OCI-LY3 (cell line): ENCODE results near the gene PRR23E.
A peak's percentile ranks its signal among the peaks of the same experiment; 100 is the strongest.

ENCODE experiments used
- H2AFZ ChIP-seq: fragments of 200-600, 300-600 bp; shearing (Covaris generic); 2 replicates; pipeline ENCODE4 v1.6.0; 2014; ENCODE audit warnings: antibody characterized with exemption, low read depth, low read length
- H3K27ac ChIP-seq: fragments of 200-600, 300-600 bp; sonication (generic); 2 replicates; pipeline ENCODE4 v1.5.1; 2014; ENCODE audit warnings: mild to moderate bottlenecking, low read length, moderate library complexity, mixed read lengths
- H3K27me3 ChIP-seq: fragments of 200-600, 300-600 bp; sonication (generic); 2 replicates; pipeline ENCODE4 v1.6.1; 2014; ENCODE audit warnings: low read depth, low read length, mixed read lengths
- H3K36me3 ChIP-seq: fragments of 200-600, 300-600 bp; sonication (generic); replicated peaks from 2 replicates; pipeline ENCODE3; 2014; ENCODE audit warnings: low read depth, low read length, mixed read lengths
- H3K4me1 ChIP-seq: fragments of 300-600, 200-600 bp; sonication (generic); 2 replicates; pipeline ENCODE4 v1.6.1; 2014; ENCODE audit warnings: low read length, mixed read lengths
- H3K4me2 ChIP-seq: fragments of 200-600, 300-600 bp; sonication (generic); 2 replicates; pipeline ENCODE4 v1.6.1; 2014; ENCODE audit warnings: low read length, mixed read lengths
- H3K4me3 ChIP-seq: fragments of 300-600, 200-600 bp; sonication (generic); 2 replicates; pipeline ENCODE4 v1.5.1; 2014; ENCODE audit warnings: antibody characterized with exemption, mild to moderate bottlenecking, low read length, moderate library complexity
- H3K79me2 ChIP-seq: fragments of 300-600, 200-600 bp; shearing (Covaris generic); 2 replicates; pipeline ENCODE4 v1.6.1; 2014; ENCODE audit warnings: mild to moderate bottlenecking, low read length, mixed read lengths
- H3K9ac ChIP-seq: fragments of 300-600, 200-600 bp; shearing (Covaris generic); 2 replicates; pipeline ENCODE4 v1.6.0; 2014; ENCODE audit warnings: mild to moderate bottlenecking, low read length, moderate library complexity
- H3K9me3 ChIP-seq: fragments of 200-600, 300-600 bp; shearing (Covaris generic); 2 replicates; pipeline ENCODE4 v1.6.1; 2014; ENCODE audit warnings: low read length, mixed read lengths; ENCODE audit not compliant: insufficient read depth
- H4K20me1 ChIP-seq: fragments of 200-600, 300-600 bp; sonication (generic); 2 replicates; pipeline ENCODE4 v1.6.1; 2016; ENCODE audit warnings: low read length, mixed read lengths; ENCODE audit not compliant: insufficient read depth
- EZH2phosphoT487 ChIP-seq: fragments of 200-600 bp; shearing (Covaris generic); IDR thresholded peaks from 2 replicates; pipeline ENCODE4 v1.6.1; 2018; ENCODE audit warnings: antibody characterized with exemption, mixed run types, low read depth
- TF ChIP-seq, protein P1 (sequence below): fragments of 200-600, 300-600 bp; sonication (generic); IDR thresholded peaks from 2 replicates; pipeline ENCODE4 v1.5.1; 2014; ENCODE audit warnings: antibody characterized with exemption, low read length, low read depth

Gene PRR23E

GRCh38 chr3:127221446-127222035, 28.6 kb downstream of the PRR23E start:
- H3K4me1 ChIP-seq, result peaks cover 67% of the 10 kb centered on the region
- no peaks in the 10 kb centered on the region for H3K36me3 ChIP-seq
- H3K9me3 ChIP-seq, result no peaks in the 10 kb centered on the region; the same call in 1 of the 2 replicates
- H4K20me1 ChIP-seq, result no peaks in the 10 kb centered on the region
- H3K4me3 ChIP-seq, result no peak overlapping the region
- peak overlapping the region; percentile 39; the same call in 1 of the 2 replicates for H3K9ac ChIP-seq
- peak overlapping the region; percentile 69; the same call in 1 of the 2 replicates for H3K27ac ChIP-seq
- TF ChIP-seq, protein P1, sequence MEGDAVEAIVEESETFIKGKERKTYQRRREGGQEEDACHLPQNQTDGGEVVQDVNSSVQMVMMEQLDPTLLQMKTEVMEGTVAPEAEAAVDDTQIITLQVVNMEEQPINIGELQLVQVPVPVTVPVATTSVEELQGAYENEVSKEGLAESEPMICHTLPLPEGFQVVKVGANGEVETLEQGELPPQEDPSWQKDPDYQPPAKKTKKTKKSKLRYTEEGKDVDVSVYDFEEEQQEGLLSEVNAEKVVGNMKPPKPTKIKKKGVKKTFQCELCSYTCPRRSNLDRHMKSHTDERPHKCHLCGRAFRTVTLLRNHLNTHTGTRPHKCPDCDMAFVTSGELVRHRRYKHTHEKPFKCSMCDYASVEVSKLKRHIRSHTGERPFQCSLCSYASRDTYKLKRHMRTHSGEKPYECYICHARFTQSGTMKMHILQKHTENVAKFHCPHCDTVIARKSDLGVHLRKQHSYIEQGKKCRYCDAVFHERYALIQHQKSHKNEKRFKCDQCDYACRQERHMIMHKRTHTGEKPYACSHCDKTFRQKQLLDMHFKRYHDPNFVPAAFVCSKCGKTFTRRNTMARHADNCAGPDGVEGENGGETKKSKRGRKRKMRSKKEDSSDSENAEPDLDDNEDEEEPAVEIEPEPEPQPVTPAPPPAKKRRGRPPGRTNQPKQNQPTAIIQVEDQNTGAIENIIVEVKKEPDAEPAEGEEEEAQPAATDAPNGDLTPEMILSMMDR, result no peak
- TF ChIP-seq EZH2phosphoT487, result no peak
- no peaks in the 10 kb centered on the region for H3K79me2 ChIP-seq
- 0 out of 2 replicates have a peak, but pooled peaks cover 2% of the 10 kb centered on the region for H3K27me3 ChIP-seq
- no peak overlapping the region for H2AFZ ChIP-seq
- H3K4me2 ChIP-seq, result peak overlapping the region; percentile 94

DNA sequence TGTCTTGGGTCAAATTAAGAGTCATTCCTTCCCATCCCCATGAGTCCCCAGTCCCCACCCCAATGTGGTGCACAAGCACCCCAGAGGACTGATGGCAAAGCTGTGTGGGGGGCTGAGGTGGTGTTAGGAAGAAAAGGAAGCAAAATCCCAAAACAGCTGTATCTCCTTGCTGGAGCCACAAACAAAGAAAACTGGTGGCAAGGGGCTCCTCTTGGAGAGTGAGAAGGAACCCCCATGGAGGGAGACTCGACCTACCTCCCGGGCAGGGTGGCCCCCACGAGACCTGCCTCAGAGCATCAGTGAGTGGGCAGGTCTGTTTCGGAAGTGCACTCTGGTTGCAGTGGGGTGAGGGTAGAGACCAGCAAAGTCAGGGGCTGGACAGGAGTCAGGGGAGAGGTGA, 29.2 kb downstream of the PRR23E start:
- no peak overlapping the region for H3K27ac ChIP-seq
- no peak overlapping the region for H3K4me3 ChIP-seq
- H3K4me1 ChIP-seq, result peaks cover 60% of the 10 kb centered on the region
- no peak overlapping the region for H3K4me2 ChIP-seq
- TF ChIP-seq, protein P1, result no peak
- TF ChIP-seq EZH2phosphoT487, result no peak
- no peaks in the 10 kb centered on the region; the same call in 1 of the 2 replicates for H3K9me3 ChIP-seq
- H4K20me1 ChIP-seq, result no peaks in the 10 kb centered on the region
- H2AFZ ChIP-seq, result no peak overlapping the region
- no peaks in the 10 kb centered on the region for H3K79me2 ChIP-seq
- no peak overlapping the region for H3K9ac ChIP-seq
- H3K36me3 ChIP-seq, result no peaks in the 10 kb centered on the region
- H3K27me3 ChIP-seq, result 0 out of 2 replicates have a peak, but pooled peaks cover 2% of the 10 kb centered on the region

DNA sequence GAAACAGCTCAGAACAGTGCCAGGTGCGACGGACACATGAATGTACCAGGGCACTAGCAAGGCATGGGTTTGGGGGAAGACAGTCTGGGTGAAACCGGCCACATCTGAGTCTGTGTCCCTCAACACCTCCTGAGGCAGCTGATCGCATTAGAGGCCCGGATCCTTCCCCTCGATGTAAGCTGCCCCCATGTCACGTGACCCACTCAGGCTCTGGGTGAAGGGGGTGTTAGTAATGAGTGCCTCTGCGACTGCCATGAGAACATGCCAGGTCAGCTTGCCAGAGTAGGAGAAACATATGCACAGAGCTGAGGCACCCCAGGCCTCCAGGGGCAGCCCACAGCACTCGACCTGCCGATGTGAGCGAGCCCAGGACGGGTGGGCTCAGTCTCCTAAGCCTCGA, 29.7 kb downstream of the PRR23E start:
- Histone ChIP-seq H2AFZ (no peak overlapping the region), H3K27me3 (0 out of 2 replicates have a peak, but pooled peaks cover 2% of the 10 kb centered on the region), H3K4me1 (peaks cover 55% of the 10 kb centered on the region), H3K9me3 (no peaks in the 10 kb centered on the region; the same call in 1 of the 2 replicates), H3K27ac (no peak overlapping the region), H3K36me3 (no peaks in the 10 kb centered on the region), H3K4me3 (no peak overlapping the region), H4K20me1 (no peaks in the 10 kb centered on the region), H3K4me2 (no peak overlapping the region), H3K79me2 (no peaks in the 10 kb centered on the region), H3K9ac (no peak overlapping the region)
- TF ChIP-seq, protein P1, result no peak
- no peak for TF ChIP-seq EZH2phosphoT487

DNA sequence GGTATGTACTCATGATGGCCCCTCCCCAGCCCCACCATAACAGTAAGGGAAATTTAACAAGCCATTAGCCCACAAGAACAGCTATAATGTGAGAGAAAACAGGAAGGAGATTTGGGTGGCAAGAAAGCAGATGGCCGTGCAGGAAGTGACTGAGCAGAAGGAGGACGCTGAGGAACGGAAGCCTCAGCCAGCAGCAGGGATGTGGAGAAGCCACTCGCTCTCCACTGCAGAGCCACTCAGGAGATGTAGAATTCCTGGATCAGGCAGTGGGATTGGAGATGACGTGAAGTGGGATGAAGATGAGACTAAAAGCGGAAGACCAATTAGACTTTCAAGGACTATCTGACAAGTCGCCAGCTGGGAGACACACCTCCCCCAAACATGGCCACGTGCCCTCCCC, 31.2 kb downstream of the PRR23E start:
- Histone ChIP-seq H3K4me3 (no peak overlapping the region), H3K36me3 (no peaks in the 10 kb centered on the region), H3K4me1 (peaks cover 41% of the 10 kb centered on the region), H3K9me3 (no peaks in the 10 kb centered on the region; the same call in 1 of the 2 replicates), H3K79me2 (no peaks in the 10 kb centered on the region), H3K27ac (no peak overlapping the region), H3K27me3 (0 out of 2 replicates have a peak, but pooled peaks cover 2% of the 10 kb centered on the region), H3K9ac (no peak overlapping the region), H4K20me1 (no peaks in the 10 kb centered on the region), H2AFZ (peak overlapping the region; percentile 92), H3K4me2 (peak overlapping the region; percentile 23)
- no peak for TF ChIP-seq EZH2phosphoT487
- TF ChIP-seq, protein P1, result no peak
